NT2/D1 (cell line): ENCODE data around the gene OPCML.

ENCODE experiments used
- SUZ12 ChIP-seq: IDR thresholded peaks from 2 replicates; pipeline ENCODE4 v1.6.1; 2011; ENCODE audit not compliant: insufficient read length, insufficient read depth; ENCODE audit errors: extremely low read depth
- YY1 ChIP-seq: IDR thresholded peaks from 2 replicates; pipeline ENCODE4 v1.6.1; 2011; ENCODE audit not compliant: insufficient read length, insufficient read depth
- ZNF274 ChIP-seq: IDR thresholded peaks from 2 replicates; pipeline ENCODE4 v1.6.1; 2011; ENCODE audit warnings: mild to moderate bottlenecking, low read depth, low read length

GRCh38 chr11:132866783-132867545 is 665.3 kb downstream of the OPCML start:
- TF ChIP-seq YY1 (no peak), SUZ12 (no peak), ZNF274 (no peak)
